Measurements from ENCODE around the gene FAM89B.
A peak's percentile ranks its signal among the peaks of the same experiment; 100 is the strongest.

The FAM89B gene

GRCh38 chr11:65586247-65586630 lies 13.9 kb downstream of the FAM89B start:
- H3K23ac ChIP-seq (ENCODE audit: low read length): no peak overlapping the region
- H3K4me2 ChIP-seq (ENCODE audit: low read length): no peak overlapping the region
- H3K9me3 ChIP-seq (ENCODE audit: insufficient read depth, low read depth, low read length): peaks cover 4% of the 10 kb centered on the region
- no peak overlapping the region for H3K9ac ChIP-seq (ENCODE audit: low read length)
- H2BK120ac ChIP-seq (ENCODE audit: insufficient read depth, low read length, poor library complexity): no peak overlapping the region
- H2BK12ac ChIP-seq (ENCODE audit: low read length): no peak overlapping the region
- no peak overlapping the region for H4K8ac ChIP-seq (ENCODE audit: low read depth, low read length)
- peaks cover 15 to 21% of the 10 kb centered on the region in 2 experiments for H3K36me3 ChIP-seq (ENCODE audit: control insufficient read depth in 1 of 2, insufficient read depth in 2 of 2, low read length in 2 of 2)
- H3K18ac ChIP-seq (ENCODE audit: low read length): no peak overlapping the region
- no peaks in the 10 kb centered on the region for H3K27me3 ChIP-seq (ENCODE audit: insufficient read depth, low read length)
- no peak overlapping the region for H2BK5ac ChIP-seq (ENCODE audit: low read depth, low read length, poor library complexity)
- H3K27ac ChIP-seq (ENCODE audit: low read depth, low read length): no peak overlapping the region
- H3K4me3 ChIP-seq (ENCODE audit: low read depth, low read length): no peak overlapping the region
- no peaks in the 10 kb centered on the region for H3K79me1 ChIP-seq (ENCODE audit: low read length)
- no peak for DNase-seq
- no CpG with 5 or more reads among the region's 4 CpGs for WGBS (ENCODE audit: extremely low coverage, insufficient coverage, insufficient read length)
- no peaks in the 10 kb centered on the region for H3K4me1 ChIP-seq (ENCODE audit: control insufficient read depth in 1 of 2, insufficient read depth in 2 of 2, low read length in 2 of 2)
- H3K4ac ChIP-seq (ENCODE audit: low read depth, low read length): no peak overlapping the region
- no peak overlapping the region for H3K14ac ChIP-seq (ENCODE audit: low read length)
- no peak overlapping the region for H4K91ac ChIP-seq (ENCODE audit: low read depth, low read length)
- H2AK5ac ChIP-seq (ENCODE audit: low read length): no peak overlapping the region
- H2AFZ ChIP-seq (ENCODE audit: insufficient read depth, low read length, poor library complexity): no peak overlapping the region
- H3K79me2 ChIP-seq (ENCODE audit: control insufficient read depth, insufficient read depth, low read length, poor library complexity): no peaks in the 10 kb centered on the region
- no peak overlapping the region for H4K12ac ChIP-seq (ENCODE audit: low read depth, low read length)

GRCh38 chr11:65586676-65587075 lies 14.3 kb downstream of the FAM89B start:
- H3K4me3 ChIP-seq (ENCODE audit: low read depth, low read length): no peak overlapping the region
- H3K27ac ChIP-seq (ENCODE audit: low read depth, low read length): no peak overlapping the region
- H3K27me3 ChIP-seq (ENCODE audit: insufficient read depth, low read length): no peaks in the 10 kb centered on the region
- no peak overlapping the region for H3K9ac ChIP-seq (ENCODE audit: low read length)
- no peak overlapping the region for H3K4ac ChIP-seq (ENCODE audit: low read depth, low read length)
- no peak for DNase-seq
- H2AFZ ChIP-seq (ENCODE audit: insufficient read depth, low read length, poor library complexity): no peak overlapping the region
- no peak overlapping the region for H3K23ac ChIP-seq (ENCODE audit: low read length)
- H2BK5ac ChIP-seq (ENCODE audit: low read depth, low read length, poor library complexity): no peak overlapping the region
- no CpG with 5 or more reads among the region's 2 CpGs for WGBS (ENCODE audit: extremely low coverage, insufficient coverage, insufficient read length)
- H4K8ac ChIP-seq (ENCODE audit: low read depth, low read length): no peak overlapping the region
- no peak overlapping the region for H3K18ac ChIP-seq (ENCODE audit: low read length)
- H2AK5ac ChIP-seq (ENCODE audit: low read length): no peak overlapping the region
- no peak overlapping the region for H2BK12ac ChIP-seq (ENCODE audit: low read length)
- H2BK120ac ChIP-seq (ENCODE audit: insufficient read depth, low read length, poor library complexity): no peak overlapping the region
- no peaks in the 10 kb centered on the region for H3K79me2 ChIP-seq (ENCODE audit: control insufficient read depth, insufficient read depth, low read length, poor library complexity)
- peaks cover 0 to under 1% of the 10 kb centered on the region in 2 experiments for H3K4me1 ChIP-seq (ENCODE audit: control insufficient read depth in 1 of 2, insufficient read depth in 2 of 2, low read length in 2 of 2)
- H3K79me1 ChIP-seq (ENCODE audit: low read length): no peaks in the 10 kb centered on the region
- no peak overlapping the region for H4K12ac ChIP-seq (ENCODE audit: low read depth, low read length)
- H3K4me2 ChIP-seq (ENCODE audit: low read length): no peak overlapping the region
- peaks cover 4% of the 10 kb centered on the region for H3K9me3 ChIP-seq (ENCODE audit: insufficient read depth, low read depth, low read length)
- H4K91ac ChIP-seq (ENCODE audit: low read depth, low read length): no peak overlapping the region
- no peak overlapping the region for H3K14ac ChIP-seq (ENCODE audit: low read length)
- H3K36me3 ChIP-seq (ENCODE audit: control insufficient read depth in 1 of 2, insufficient read depth in 2 of 2, low read length in 2 of 2): peaks cover 14 to 18% of the 10 kb centered on the region in 2 experiments

GRCh38 chr11:65588199-65589054 lies 16.1 kb downstream of the FAM89B start:
- H4K8ac ChIP-seq (ENCODE audit: low read depth, low read length): no peak overlapping the region
- H3K18ac ChIP-seq (ENCODE audit: low read length): no peak overlapping the region
- peaks cover 3% of the 10 kb centered on the region for H3K79me1 ChIP-seq (ENCODE audit: low read length)
- peaks cover 4% of the 10 kb centered on the region for H3K9me3 ChIP-seq (ENCODE audit: insufficient read depth, low read depth, low read length)
- WGBS (ENCODE audit: extremely low coverage, insufficient coverage, insufficient read length): no CpG with 5 or more reads among the region's 13 CpGs
- H2BK5ac ChIP-seq (ENCODE audit: low read depth, low read length, poor library complexity): no peak overlapping the region
- no peak overlapping the region for H2BK12ac ChIP-seq (ENCODE audit: low read length)
- H3K27ac ChIP-seq (ENCODE audit: low read depth, low read length): no peak overlapping the region
- no peak overlapping the region for H3K14ac ChIP-seq (ENCODE audit: low read length)
- H3K4me3 ChIP-seq (ENCODE audit: low read depth, low read length): no peak overlapping the region
- no peak overlapping the region for H2AK5ac ChIP-seq (ENCODE audit: low read length)
- peaks cover 10 to 16% of the 10 kb centered on the region in 2 experiments for H3K36me3 ChIP-seq (ENCODE audit: control insufficient read depth in 1 of 2, insufficient read depth in 2 of 2, low read length in 2 of 2)
- H3K4me1 ChIP-seq (ENCODE audit: control insufficient read depth in 1 of 2, insufficient read depth in 2 of 2, low read length in 2 of 2): peaks cover 0 to 8% of the 10 kb centered on the region in 2 experiments
- H2BK120ac ChIP-seq (ENCODE audit: insufficient read depth, low read length, poor library complexity): no peak overlapping the region
- H3K9ac ChIP-seq (ENCODE audit: low read length): no peak overlapping the region
- H4K91ac ChIP-seq (ENCODE audit: low read depth, low read length): no peak overlapping the region
- peak in 1 of 2 donors; percentile 43 for DNase-seq
- no peak overlapping the region for H3K4me2 ChIP-seq (ENCODE audit: low read length)
- H3K79me2 ChIP-seq (ENCODE audit: control insufficient read depth, insufficient read depth, low read length, poor library complexity): no peaks in the 10 kb centered on the region
- H3K27me3 ChIP-seq (ENCODE audit: insufficient read depth, low read length): peaks cover 5% of the 10 kb centered on the region
- no peak overlapping the region for H2AFZ ChIP-seq (ENCODE audit: insufficient read depth, low read length, poor library complexity)
- no peak overlapping the region for H3K23ac ChIP-seq (ENCODE audit: low read length)
- H4K12ac ChIP-seq (ENCODE audit: low read depth, low read length): no peak overlapping the region
- no peak overlapping the region for H3K4ac ChIP-seq (ENCODE audit: low read depth, low read length)

- no CpG with 5 or more reads among the region's 9 CpGs for WGBS (ENCODE audit: extremely low coverage, insufficient coverage, insufficient read length)
- peaks cover 3% of the 10 kb centered on the region for H3K79me1 ChIP-seq (ENCODE audit: low read length)
- H3K14ac ChIP-seq (ENCODE audit: low read length): no peak overlapping the region
- H3K4ac ChIP-seq (ENCODE audit: low read depth, low read length): no peak overlapping the region
- no peak overlapping the region for H2AK5ac ChIP-seq (ENCODE audit: low read length)
- DNase-seq: no peak
- no peak overlapping the region for H4K12ac ChIP-seq (ENCODE audit: low read depth, low read length)
- H3K27me3 ChIP-seq (ENCODE audit: insufficient read depth, low read length): peaks cover 5% of the 10 kb centered on the region
- H2BK12ac ChIP-seq (ENCODE audit: low read length): no peak overlapping the region
- no peak overlapping the region for H4K91ac ChIP-seq (ENCODE audit: low read depth, low read length)
- H3K18ac ChIP-seq (ENCODE audit: low read length): no peak overlapping the region
- no peak overlapping the region for H2AFZ ChIP-seq (ENCODE audit: insufficient read depth, low read length, poor library complexity)
- peaks cover 4% of the 10 kb centered on the region for H3K9me3 ChIP-seq (ENCODE audit: insufficient read depth, low read depth, low read length)
- H3K36me3 ChIP-seq (ENCODE audit: control insufficient read depth in 1 of 2, insufficient read depth in 2 of 2, low read length in 2 of 2): peaks cover 8 to 15% of the 10 kb centered on the region in 2 experiments
- peaks cover 0 to 8% of the 10 kb centered on the region in 2 experiments for H3K4me1 ChIP-seq (ENCODE audit: control insufficient read depth in 1 of 2, insufficient read depth in 2 of 2, low read length in 2 of 2)
- no peak overlapping the region for H3K23ac ChIP-seq (ENCODE audit: low read length)
- H3K79me2 ChIP-seq (ENCODE audit: control insufficient read depth, insufficient read depth, low read length, poor library complexity): no peaks in the 10 kb centered on the region
- H2BK5ac ChIP-seq (ENCODE audit: low read depth, low read length, poor library complexity): no peak overlapping the region
- no peak overlapping the region for H3K4me2 ChIP-seq (ENCODE audit: low read length)
- no peak overlapping the region for H4K8ac ChIP-seq (ENCODE audit: low read depth, low read length)
- H3K4me3 ChIP-seq (ENCODE audit: low read depth, low read length): no peak overlapping the region
- H2BK120ac ChIP-seq (ENCODE audit: insufficient read depth, low read length, poor library complexity): no peak overlapping the region
- no peak overlapping the region for H3K27ac ChIP-seq (ENCODE audit: low read depth, low read length)
- no peak overlapping the region for H3K9ac ChIP-seq (ENCODE audit: low read length)
Observed at GRCh38 chr11:65589444-65590239, 17.3 kb downstream of the FAM89B start.

Data from trophoblast cell (in vitro differentiated cells and primary cell).